ENCODE results near the gene PIK3AP1.

GRCh38 chr10:96639899-96640298 is 80.4 kb downstream of the PIK3AP1 start:
- TF ChIP-seq CTCF (IDR thresholded peaks at IDR 0.05) (no peak), POLR2A (IDR thresholded peaks at IDR 0.05) (no peak)

All from right lobe of liver (tissue), 4 donors.